ENCODE measurements around the gene PPP1R3C. TPM values are rescaled to one million over a fixed set of nuclear protein-coding genes. Genes with fewer than 3 reads are reported as not detected.

The PPP1R3C gene
- total and polyA plus RNA-seq, 4 donors: 25.5 to 76.1 (median 31.0) TPM

DNA sequence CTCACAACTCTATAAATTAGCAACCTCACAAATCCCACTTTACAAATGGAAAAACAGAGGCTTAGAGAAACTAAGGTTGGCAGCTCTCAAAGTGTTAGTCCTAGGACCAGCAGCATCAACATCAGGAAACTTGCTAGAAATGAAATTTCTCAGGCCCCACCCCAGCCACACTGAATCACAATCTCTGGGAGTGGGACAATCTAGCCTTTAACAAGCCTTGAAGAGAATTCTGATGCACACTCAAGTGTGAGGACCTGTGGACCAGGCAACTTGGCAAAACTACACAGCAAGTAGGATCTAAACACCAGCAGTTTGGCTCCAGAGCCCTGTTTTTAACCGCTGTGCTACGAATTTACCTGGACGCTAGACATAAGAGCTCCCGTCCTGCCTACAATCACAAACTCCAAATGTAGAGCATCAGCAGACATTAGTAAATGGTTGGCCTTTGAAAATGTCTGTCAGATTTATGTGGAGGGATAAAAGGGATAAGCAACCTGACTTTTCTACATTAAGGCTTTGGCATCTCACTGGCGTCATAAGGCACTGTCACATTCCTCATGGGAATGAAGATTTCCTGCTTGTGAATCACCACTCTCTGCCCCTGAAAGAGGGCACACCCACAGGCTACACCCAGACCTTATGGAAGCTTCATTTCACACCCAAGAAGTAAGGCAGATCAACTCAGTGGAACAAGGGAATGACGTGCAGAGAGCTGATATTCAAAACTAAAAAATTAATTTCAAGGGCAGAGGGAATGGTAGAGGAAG is 34.5 kb downstream of the PPP1R3C start:
- H3K27me3 ChIP-seq (ENCODE audit: control insufficient read depth in 4 of 4, insufficient read depth in 4 of 4, low read length in 3 of 4): no peaks in the 10 kb centered on the region
- TF ChIP-seq, protein P1, sequence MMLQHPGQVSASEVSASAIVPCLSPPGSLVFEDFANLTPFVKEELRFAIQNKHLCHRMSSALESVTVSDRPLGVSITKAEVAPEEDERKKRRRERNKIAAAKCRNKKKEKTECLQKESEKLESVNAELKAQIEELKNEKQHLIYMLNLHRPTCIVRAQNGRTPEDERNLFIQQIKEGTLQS (IDR thresholded peaks at IDR 0.05): no peak
- TF ChIP-seq GABPA (IDR thresholded peaks at IDR 0.05 in 1 of 2, conservative IDR thresholded peaks at IDR 0.05 in 1 of 2) (no peak), FOXA2 (IDR thresholded peaks at IDR 0.05) (no peak), HNF4G (IDR thresholded peaks at IDR 0.05) (no peak), YY1 (IDR thresholded peaks at IDR 0.05) (no peak), RXRA (IDR thresholded peaks at IDR 0.05) (no peak), RAD21 (IDR thresholded peaks at IDR 0.05) (no peak), SP1 (IDR thresholded peaks at IDR 0.05) (no peak), FOXA1 (IDR thresholded peaks at IDR 0.05) (no peak), HNF4A (conservative IDR thresholded peaks at IDR 0.05) (no peak), NR2F2 (IDR thresholded peaks at IDR 0.05) (no peak), JUND (IDR thresholded peaks at IDR 0.05) (no peak), EGR1 (IDR thresholded peaks at IDR 0.05; ENCODE audit: low read depth in 2 of 2) (no peak), TAF1 (conservative IDR thresholded peaks at IDR 0.05) (no peak)
- TF ChIP-seq, protein P2, sequence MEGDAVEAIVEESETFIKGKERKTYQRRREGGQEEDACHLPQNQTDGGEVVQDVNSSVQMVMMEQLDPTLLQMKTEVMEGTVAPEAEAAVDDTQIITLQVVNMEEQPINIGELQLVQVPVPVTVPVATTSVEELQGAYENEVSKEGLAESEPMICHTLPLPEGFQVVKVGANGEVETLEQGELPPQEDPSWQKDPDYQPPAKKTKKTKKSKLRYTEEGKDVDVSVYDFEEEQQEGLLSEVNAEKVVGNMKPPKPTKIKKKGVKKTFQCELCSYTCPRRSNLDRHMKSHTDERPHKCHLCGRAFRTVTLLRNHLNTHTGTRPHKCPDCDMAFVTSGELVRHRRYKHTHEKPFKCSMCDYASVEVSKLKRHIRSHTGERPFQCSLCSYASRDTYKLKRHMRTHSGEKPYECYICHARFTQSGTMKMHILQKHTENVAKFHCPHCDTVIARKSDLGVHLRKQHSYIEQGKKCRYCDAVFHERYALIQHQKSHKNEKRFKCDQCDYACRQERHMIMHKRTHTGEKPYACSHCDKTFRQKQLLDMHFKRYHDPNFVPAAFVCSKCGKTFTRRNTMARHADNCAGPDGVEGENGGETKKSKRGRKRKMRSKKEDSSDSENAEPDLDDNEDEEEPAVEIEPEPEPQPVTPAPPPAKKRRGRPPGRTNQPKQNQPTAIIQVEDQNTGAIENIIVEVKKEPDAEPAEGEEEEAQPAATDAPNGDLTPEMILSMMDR (IDR thresholded peaks at IDR 0.05; ENCODE audit: low read depth, low read length, missing input control): no peak
- TF ChIP-seq, protein P3, sequence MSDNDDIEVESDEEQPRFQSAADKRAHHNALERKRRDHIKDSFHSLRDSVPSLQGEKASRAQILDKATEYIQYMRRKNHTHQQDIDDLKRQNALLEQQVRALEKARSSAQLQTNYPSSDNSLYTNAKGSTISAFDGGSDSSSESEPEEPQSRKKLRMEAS (IDR thresholded peaks at IDR 0.05): no peak
- TF ChIP-seq, protein P4, sequence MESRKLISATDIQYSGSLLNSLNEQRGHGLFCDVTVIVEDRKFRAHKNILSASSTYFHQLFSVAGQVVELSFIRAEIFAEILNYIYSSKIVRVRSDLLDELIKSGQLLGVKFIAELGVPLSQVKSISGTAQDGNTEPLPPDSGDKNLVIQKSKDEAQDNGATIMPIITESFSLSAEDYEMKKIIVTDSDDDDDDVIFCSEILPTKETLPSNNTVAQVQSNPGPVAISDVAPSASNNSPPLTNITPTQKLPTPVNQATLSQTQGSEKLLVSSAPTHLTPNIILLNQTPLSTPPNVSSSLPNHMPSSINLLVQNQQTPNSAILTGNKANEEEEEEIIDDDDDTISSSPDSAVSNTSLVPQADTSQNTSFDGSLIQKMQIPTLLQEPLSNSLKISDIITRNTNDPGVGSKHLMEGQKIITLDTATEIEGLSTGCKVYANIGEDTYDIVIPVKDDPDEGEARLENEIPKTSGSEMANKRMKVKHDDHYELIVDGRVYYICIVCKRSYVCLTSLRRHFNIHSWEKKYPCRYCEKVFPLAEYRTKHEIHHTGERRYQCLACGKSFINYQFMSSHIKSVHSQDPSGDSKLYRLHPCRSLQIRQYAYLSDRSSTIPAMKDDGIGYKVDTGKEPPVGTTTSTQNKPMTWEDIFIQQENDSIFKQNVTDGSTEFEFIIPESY (IDR thresholded peaks at IDR 0.05): no peak
- TF ChIP-seq, protein P5, sequence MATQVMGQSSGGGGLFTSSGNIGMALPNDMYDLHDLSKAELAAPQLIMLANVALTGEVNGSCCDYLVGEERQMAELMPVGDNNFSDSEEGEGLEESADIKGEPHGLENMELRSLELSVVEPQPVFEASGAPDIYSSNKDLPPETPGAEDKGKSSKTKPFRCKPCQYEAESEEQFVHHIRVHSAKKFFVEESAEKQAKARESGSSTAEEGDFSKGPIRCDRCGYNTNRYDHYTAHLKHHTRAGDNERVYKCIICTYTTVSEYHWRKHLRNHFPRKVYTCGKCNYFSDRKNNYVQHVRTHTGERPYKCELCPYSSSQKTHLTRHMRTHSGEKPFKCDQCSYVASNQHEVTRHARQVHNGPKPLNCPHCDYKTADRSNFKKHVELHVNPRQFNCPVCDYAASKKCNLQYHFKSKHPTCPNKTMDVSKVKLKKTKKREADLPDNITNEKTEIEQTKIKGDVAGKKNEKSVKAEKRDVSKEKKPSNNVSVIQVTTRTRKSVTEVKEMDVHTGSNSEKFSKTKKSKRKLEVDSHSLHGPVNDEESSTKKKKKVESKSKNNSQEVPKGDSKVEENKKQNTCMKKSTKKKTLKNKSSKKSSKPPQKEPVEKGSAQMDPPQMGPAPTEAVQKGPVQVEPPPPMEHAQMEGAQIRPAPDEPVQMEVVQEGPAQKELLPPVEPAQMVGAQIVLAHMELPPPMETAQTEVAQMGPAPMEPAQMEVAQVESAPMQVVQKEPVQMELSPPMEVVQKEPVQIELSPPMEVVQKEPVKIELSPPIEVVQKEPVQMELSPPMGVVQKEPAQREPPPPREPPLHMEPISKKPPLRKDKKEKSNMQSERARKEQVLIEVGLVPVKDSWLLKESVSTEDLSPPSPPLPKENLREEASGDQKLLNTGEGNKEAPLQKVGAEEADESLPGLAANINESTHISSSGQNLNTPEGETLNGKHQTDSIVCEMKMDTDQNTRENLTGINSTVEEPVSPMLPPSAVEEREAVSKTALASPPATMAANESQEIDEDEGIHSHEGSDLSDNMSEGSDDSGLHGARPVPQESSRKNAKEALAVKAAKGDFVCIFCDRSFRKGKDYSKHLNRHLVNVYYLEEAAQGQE (IDR thresholded peaks at IDR 0.05): no peak
- H3K9ac ChIP-seq (ENCODE audit: low read depth in 1 of 2, low read length in 2 of 2): no peak overlapping the region
- no peak overlapping the region for H3K27ac ChIP-seq (ENCODE audit: low read depth in 1 of 2, low read length in 2 of 2)
- no peaks in the 10 kb centered on the region for H3K4me1 ChIP-seq (ENCODE audit: control insufficient read depth in 4 of 4, insufficient read depth in 4 of 4, low read length in 3 of 4)
- DNase-seq (ENCODE audit: low spot score): no peak
- no peak overlapping the region for H3K4me3 ChIP-seq (ENCODE audit: low read depth in 1 of 3, low read length in 3 of 3)
- H3K9me3 ChIP-seq (ENCODE audit: control insufficient read depth in 4 of 4, low read length in 3 of 4): no peaks in the 10 kb centered on the region
- no peaks in the 10 kb centered on the region for H3K36me3 ChIP-seq (ENCODE audit: control insufficient read depth in 4 of 4, insufficient read depth in 3 of 4, low read depth in 1 of 4, low read length in 3 of 4)
- WGBS: 92% methylated on average over 6 of the region's 6 CpGs
